IMR-90 (cell line): Measurements from ENCODE around the gene CYP11A1. TPM values are rescaled to one million over a fixed set of nuclear protein-coding genes. Genes with fewer than 3 reads are reported as not detected.
A peak's percentile ranks its signal among the peaks of the same experiment; 100 is the strongest.

ENCODE experiments used
- ATAC-seq: fragments of 200-7000 bp; cut with Tn5 transposase; 2 replicates; pipeline ENCODE4 v1.9.1; 2020; ENCODE audit warnings: low read depth, mild to moderate bottlenecking, moderate library complexity
- BruUV-seq: library from RNA; stranded (reverse); fragments of 400-500 nt; replicated peaks from 2 replicates; lab custom pipeline; 2021; lab: Mats Ljungman, UMichigan
- CTCF ChIA-PET: fragments of 300-600 bp; formaldehyde crosslinking; extraction: SDS; loops from one replicate; lab custom pipeline; 2021; ENCODE audit warnings: antibody characterized with exemption; lab: Yijun Ruan, JAX
- POLR2A ChIA-PET: fragments of 300-600 bp; sonication (Branson Sonifier 250); formaldehyde crosslinking; loops from one replicate; lab custom pipeline; 2022; ENCODE audit warnings: antibody characterized with exemption; ENCODE audit not compliant: unreplicated experiment; lab: Charles Lee
- DNase-seq: peaks from one replicate; pipeline ENCODE4 v3.0.0; 2013
- H2AFZ ChIP-seq: replicated peaks from 2 replicates; pipeline ENCODE3; 2013; ENCODE audit warnings: low read length, mild to moderate bottlenecking; ENCODE audit not compliant: poor library complexity
- H2AK5ac ChIP-seq: 2 replicates; pipeline ENCODE4 v1.6.1; 2013; ENCODE audit warnings: low read depth, low read length, inconsistent platforms
- H2AK9ac ChIP-seq: replicated peaks from 2 replicates; pipeline ENCODE3; 2013; ENCODE audit warnings: mild to moderate bottlenecking, low read depth, low read length, moderate library complexity; ENCODE audit not compliant: poor library complexity
- H2BK120ac ChIP-seq: 2 replicates; pipeline ENCODE4 v1.6.1; 2013; ENCODE audit warnings: low read depth, low read length, inconsistent platforms
- H2BK15ac ChIP-seq: 3 replicates; pipeline ENCODE4 v1.6.1; 2013; ENCODE audit warnings: low read depth, low read length, inconsistent platforms
- H2BK20ac ChIP-seq: 2 replicates; pipeline ENCODE4 v1.6.1; 2013; ENCODE audit warnings: low read depth, mild to moderate bottlenecking, inconsistent platforms, low read length, moderate library complexity
- H2BK5ac ChIP-seq: 2 replicates; pipeline ENCODE4 v1.6.1; 2013; ENCODE audit warnings: mild to moderate bottlenecking, low read depth, low read length, inconsistent platforms; ENCODE audit not compliant: poor library complexity, severe bottlenecking
- H3K14ac ChIP-seq: replicated peaks from 2 replicates; pipeline ENCODE4 v1.6.1; 2013; ENCODE audit warnings: low read depth, low read length, inconsistent platforms
- H3K18ac ChIP-seq: 2 replicates; pipeline ENCODE4 v1.6.1; 2013; ENCODE audit warnings: low read depth, low read length, control low read depth
- H3K23ac ChIP-seq: 2 replicates; pipeline ENCODE4 v1.6.1; 2013; ENCODE audit warnings: low read depth, low read length, inconsistent platforms
- H3K27ac ChIP-seq: 2 replicates; pipeline ENCODE4 v1.5.1; 2013; ENCODE audit warnings: mild to moderate bottlenecking, control low read depth, low read length; ENCODE audit not compliant: insufficient read depth
- H3K27me3 ChIP-seq: 2 replicates; pipeline ENCODE4 v1.6.1; 2013; ENCODE audit warnings: low read length; ENCODE audit not compliant: control insufficient read depth, insufficient read depth
- H3K36me3 ChIP-seq: 2 replicates; pipeline ENCODE4 v1.6.1; 2013; ENCODE audit warnings: low read length, mixed read lengths; ENCODE audit not compliant: control insufficient read depth, insufficient read depth
- H3K4ac ChIP-seq: 2 replicates; pipeline ENCODE4 v1.6.1; 2013; ENCODE audit warnings: low read depth, low read length, inconsistent platforms
- H3K4me1 ChIP-seq: 2 replicates; pipeline ENCODE4 v1.6.1; 2013; ENCODE audit warnings: low read length, mixed read lengths; ENCODE audit not compliant: control insufficient read depth, insufficient read depth
- H3K4me2 ChIP-seq: 2 replicates; pipeline ENCODE4 v1.6.1; 2013; ENCODE audit warnings: low read depth, mild to moderate bottlenecking, control low read depth, low read length, moderate library complexity
- H3K4me3 ChIP-seq: 2 replicates; pipeline ENCODE4 v1.5.1; 2013; ENCODE audit warnings: low read depth, mild to moderate bottlenecking, control low read depth, low read length, moderate library complexity; ENCODE audit not compliant: insufficient read depth
- H3K56ac ChIP-seq: 2 replicates; pipeline ENCODE4 v1.6.1; 2013; ENCODE audit warnings: low read length, inconsistent platforms; ENCODE audit not compliant: insufficient read depth; ENCODE audit errors: extremely low read depth
- H3K79me1 ChIP-seq, 2 experiments: 2 replicates each; pipeline ENCODE4 v1.6.1; 2013; ENCODE audit warnings: low read length in 2 of 2, inconsistent platforms in 1 of 2, low read depth in 1 of 2
- H3K9ac ChIP-seq: 2 replicates; pipeline ENCODE4 v1.6.1; 2013; ENCODE audit warnings: low read depth, low read length, control low read depth
- H3K9me1 ChIP-seq: 2 replicates; pipeline ENCODE4 v1.6.1; 2013; ENCODE audit warnings: low read length, inconsistent platforms; ENCODE audit not compliant: insufficient read depth
- H3K9me3 ChIP-seq: 2 replicates; pipeline ENCODE4 v1.6.1; 2013; ENCODE audit warnings: low read length; ENCODE audit not compliant: control insufficient read depth, insufficient read depth
- H4K20me1 ChIP-seq: 2 replicates; pipeline ENCODE4 v1.6.1; 2013; ENCODE audit warnings: low read length, inconsistent platforms; ENCODE audit not compliant: insufficient read depth
- H4K5ac ChIP-seq: 2 replicates; pipeline ENCODE4 v1.6.1; 2013; ENCODE audit warnings: mild to moderate bottlenecking, low read depth, low read length, control low read depth
- H4K8ac ChIP-seq, 2 experiments: 2 replicates each; pipeline ENCODE4 v1.6.1; 2013; ENCODE audit warnings: low read depth in 2 of 2, low read length in 2 of 2, control low read depth in 1 of 2, inconsistent platforms in 1 of 2
- H4K91ac ChIP-seq: 2 replicates; pipeline ENCODE4 v1.6.1; 2013; ENCODE audit warnings: low read depth, low read length, inconsistent platforms; ENCODE audit not compliant: insufficient read depth
- BHLHE40 ChIP-seq: fragments of 150-350 bp; IDR thresholded peaks from 2 replicates; pipeline ENCODE4 v1.6.1; 2016; ENCODE audit warnings: mild to moderate bottlenecking, low read depth, low read length
- CEBPB ChIP-seq: IDR thresholded peaks from 2 replicates; pipeline ENCODE4 v1.6.1; 2012; ENCODE audit warnings: low read depth, low read length, improper control_type of control experiment
- CHD1 ChIP-seq: IDR thresholded peaks from 2 replicates; pipeline ENCODE4 v1.6.1; 2012; ENCODE audit warnings: low read depth, low read length, improper control_type of control experiment
- MAFK ChIP-seq: IDR thresholded peaks from 2 replicates; pipeline ENCODE4 v1.6.1; 2012; ENCODE audit warnings: low read depth, low read length, improper control_type of control experiment
- MAZ ChIP-seq: IDR thresholded peaks from 2 replicates; pipeline ENCODE4 v1.6.1; 2012; ENCODE audit warnings: low read depth, mild to moderate bottlenecking, low read length, improper control_type of control experiment, moderate library complexity, borderline replicate concordance
- MXI1 ChIP-seq: IDR thresholded peaks from 2 replicates; pipeline ENCODE4 v1.6.1; 2012; ENCODE audit warnings: low read depth, mild to moderate bottlenecking, low read length, moderate library complexity, borderline replicate concordance
- NFE2L2 ChIP-seq: fragments of 150-350 bp; IDR thresholded peaks from 2 replicates; pipeline ENCODE4 v1.6.1; 2016; ENCODE audit warnings: low read depth, mild to moderate bottlenecking, low read length
- POLR2A ChIP-seq: IDR thresholded peaks from 2 replicates; pipeline ENCODE4 v1.6.1; 2012; ENCODE audit warnings: mild to moderate bottlenecking, low read depth, low read length
- RAD21 ChIP-seq: IDR thresholded peaks from 2 replicates; pipeline ENCODE4 v1.6.1; 2012; ENCODE audit warnings: low read length, improper control_type of control experiment
- RCOR1 ChIP-seq: IDR thresholded peaks from 2 replicates; pipeline ENCODE4 v1.6.1; 2012; ENCODE audit warnings: mild to moderate bottlenecking, low read length, improper control_type of control experiment; ENCODE audit not compliant: insufficient replicate concordance
- RFX5 ChIP-seq: IDR thresholded peaks from 2 replicates; pipeline ENCODE4 v1.8.0; 2012; ENCODE audit warnings: low read depth, mild to moderate bottlenecking, low read length, moderate library complexity
- SMC3 ChIP-seq: fragments of 150-350 bp; IDR thresholded peaks from 2 replicates; pipeline ENCODE4 v1.6.1; 2016; ENCODE audit warnings: low read depth, mild to moderate bottlenecking, antibody characterized with exemption, low read length, moderate library complexity
- WGBS, 2 experiments: methylation state at CpG; one replicate each; pipeline versions ENCODE4 v1.1.5 to v1.1.7; 2013; ENCODE audit warnings: missing lambda C conversion rate in 2 of 2; ENCODE audit not compliant: insufficient read length in 1 of 2; ENCODE audit errors: extremely low coverage in 2 of 2; 5-methylcytosine and 5-hydroxymethylcytosine counted together
- dilution Hi-C: fragments of 300-500 bp; cut with HindIII; formaldehyde crosslinking; loops from one replicate; pipeline ENCODE4 v1.14.3; 2018; ENCODE audit warnings: low sequenced_read_pairs; ENCODE audit not compliant: unreplicated experiment
- in situ Hi-C: fragments of 300-500 bp; cut with MboI; formaldehyde crosslinking; loops from 3 replicates; pipeline ENCODE4 v1.14.3; 2019; ENCODE audit warnings: low sequenced_read_pairs, inconsistent platforms, mixed read lengths
- intact Hi-C: fragments of 100-400 bp; cut with micrococcal nuclease; formaldehyde crosslinking; loops from 2 replicates; pipeline ENCODE4 v1.10.0; 2022
- polyA plus RNA-seq, 3 experiments: library from polyadenylated mRNA; depleted of rRNA; stranded (reverse); fragments of >200 nt; gene quantifications; 2 replicates each; pipeline ENCODE4 v1.2.3, GENCODE V29; 2012; ENCODE audit warnings: low replicate concordance in 1 of 3
- total RNA-seq: library from RNA; depleted of rRNA; stranded (reverse); fragments of >200 nt; gene quantifications from 2 replicates; pipeline ENCODE4 v1.2.3, GENCODE V29; 2012
- TF ChIP-seq, protein P1 (sequence below): fragments of 150-350 bp; IDR thresholded peaks from 2 replicates; pipeline ENCODE4 v1.6.1; 2016; ENCODE audit warnings: low read depth, mild to moderate bottlenecking, low read length, moderate library complexity, borderline replicate concordance
- TF ChIP-seq, protein P2 (sequence below): conservative IDR thresholded peaks from 2 replicates; pipeline ENCODE4 v1.5.1; 2012; ENCODE audit warnings: mild to moderate bottlenecking, low read depth, low read length, improper control_type of control experiment
- TF ChIP-seq, protein P3 (sequence below): fragments of 150-350 bp; IDR thresholded peaks from 2 replicates; pipeline ENCODE4 v1.6.1; 2017; ENCODE audit warnings: mild to moderate bottlenecking, antibody characterized with exemption, low read length, low read depth

Gene CYP11A1
- total and polyA plus RNA-seq, 2 of the 4 experiments (the other 2 are of a cell fraction) = 0.18 to 0.50 TPM

DNA sequence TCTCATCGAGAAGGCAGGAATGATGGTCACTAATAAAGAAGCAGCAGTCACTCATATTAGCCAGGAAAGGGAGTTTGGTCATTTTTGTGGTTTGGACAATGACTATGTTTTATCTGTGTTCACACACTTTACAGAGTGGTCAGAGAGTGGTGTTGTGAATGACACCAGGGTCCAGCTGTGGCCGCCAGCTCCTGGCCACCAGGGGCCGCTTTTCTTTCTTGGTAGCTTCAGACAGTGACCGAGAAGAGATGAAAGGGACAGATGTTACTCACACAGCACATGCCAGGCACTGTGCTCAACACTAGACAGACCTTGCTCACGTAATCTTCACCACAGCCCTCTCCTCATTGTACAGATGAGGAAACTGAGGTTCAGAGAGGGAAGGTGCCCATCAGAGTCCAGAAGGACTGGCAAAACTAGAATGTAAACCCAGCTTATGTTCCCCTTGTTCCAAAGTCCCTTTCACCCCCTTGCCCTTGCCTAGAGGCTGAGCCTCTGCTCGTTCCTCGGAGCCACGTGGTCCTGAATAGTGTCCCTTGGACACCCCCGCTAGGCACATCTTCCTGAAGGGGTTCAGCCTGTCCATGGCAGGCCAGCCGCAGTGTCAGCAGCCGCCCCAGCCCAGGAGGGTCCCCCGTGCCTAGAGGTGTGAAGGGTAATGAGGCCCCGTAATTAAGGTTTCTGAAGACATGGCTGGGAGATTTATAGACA, 55.6 kb downstream of the CYP11A1 start:
- in situ Hi-C loops = no loop called here
- Histone ChIP-seq H4K8ac (no peak overlapping the region), H3K9me3 (no peaks in the 10 kb centered on the region), H2BK5ac (no peak overlapping the region), H3K14ac (no peak overlapping the region), H3K23ac (no peak overlapping the region), H3K9me1 (no peaks in the 10 kb centered on the region), H3K4me1 (peaks cover 2% of the 10 kb centered on the region; the same call in 1 of the 2 replicates), H3K79me1 (no peaks in the 10 kb centered on the region), H3K56ac (no peak overlapping the region), H3K36me3 (no peaks in the 10 kb centered on the region), H2AFZ (no peak overlapping the region), H3K4ac (no peak overlapping the region), H3K4me2 (no peak overlapping the region), H2BK20ac (no peak overlapping the region), H2BK120ac (no peak overlapping the region), H3K4me3 (no peak overlapping the region), H4K91ac (no peak overlapping the region), H3K27ac (no peak overlapping the region), H3K9ac (no peak overlapping the region), H3K18ac (no peak overlapping the region), H2AK5ac (no peak overlapping the region), H4K5ac (no peak overlapping the region), H2BK15ac (no peak overlapping the region), H2AK9ac (no peak overlapping the region), H4K20me1 (no peaks in the 10 kb centered on the region), H3K27me3 (peaks cover 54% of the 10 kb centered on the region)
- 42% methylated on average over 3 of the region's 13 CpGs; no CpG with 5 or more reads in 1 of the 2 experiments for WGBS, 2 experiments
- POLR2A ChIA-PET = no interaction called here
- dilution Hi-C loops = no loop called here
- ATAC-seq (peak; percentile 46), DNase-seq (peak; percentile 8)
- CTCF ChIA-PET = interaction anchor here (0.7 to 1.7 kb wide), 4 partner anchors 10 to 339 kb away, joined by 3 to 7 read pairs (median 4); no protein-coding TSS in a partner anchor
- intact Hi-C loops = no loop called here
- no TSS peak for BruUV-seq
- TF ChIP-seq, protein P1, sequence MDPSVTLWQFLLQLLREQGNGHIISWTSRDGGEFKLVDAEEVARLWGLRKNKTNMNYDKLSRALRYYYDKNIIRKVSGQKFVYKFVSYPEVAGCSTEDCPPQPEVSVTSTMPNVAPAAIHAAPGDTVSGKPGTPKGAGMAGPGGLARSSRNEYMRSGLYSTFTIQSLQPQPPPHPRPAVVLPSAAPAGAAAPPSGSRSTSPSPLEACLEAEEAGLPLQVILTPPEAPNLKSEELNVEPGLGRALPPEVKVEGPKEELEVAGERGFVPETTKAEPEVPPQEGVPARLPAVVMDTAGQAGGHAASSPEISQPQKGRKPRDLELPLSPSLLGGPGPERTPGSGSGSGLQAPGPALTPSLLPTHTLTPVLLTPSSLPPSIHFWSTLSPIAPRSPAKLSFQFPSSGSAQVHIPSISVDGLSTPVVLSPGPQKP = no peak
- TF ChIP-seq BHLHE40 = 0 out of 2 replicates have a peak, but pooled peaks have one; percentile 29
- TF ChIP-seq MAZ = no peak
- no peak for TF ChIP-seq CEBPB
- TF ChIP-seq, protein P2, sequence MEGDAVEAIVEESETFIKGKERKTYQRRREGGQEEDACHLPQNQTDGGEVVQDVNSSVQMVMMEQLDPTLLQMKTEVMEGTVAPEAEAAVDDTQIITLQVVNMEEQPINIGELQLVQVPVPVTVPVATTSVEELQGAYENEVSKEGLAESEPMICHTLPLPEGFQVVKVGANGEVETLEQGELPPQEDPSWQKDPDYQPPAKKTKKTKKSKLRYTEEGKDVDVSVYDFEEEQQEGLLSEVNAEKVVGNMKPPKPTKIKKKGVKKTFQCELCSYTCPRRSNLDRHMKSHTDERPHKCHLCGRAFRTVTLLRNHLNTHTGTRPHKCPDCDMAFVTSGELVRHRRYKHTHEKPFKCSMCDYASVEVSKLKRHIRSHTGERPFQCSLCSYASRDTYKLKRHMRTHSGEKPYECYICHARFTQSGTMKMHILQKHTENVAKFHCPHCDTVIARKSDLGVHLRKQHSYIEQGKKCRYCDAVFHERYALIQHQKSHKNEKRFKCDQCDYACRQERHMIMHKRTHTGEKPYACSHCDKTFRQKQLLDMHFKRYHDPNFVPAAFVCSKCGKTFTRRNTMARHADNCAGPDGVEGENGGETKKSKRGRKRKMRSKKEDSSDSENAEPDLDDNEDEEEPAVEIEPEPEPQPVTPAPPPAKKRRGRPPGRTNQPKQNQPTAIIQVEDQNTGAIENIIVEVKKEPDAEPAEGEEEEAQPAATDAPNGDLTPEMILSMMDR = peak; percentile 50
- TF ChIP-seq SMC3 = peak; percentile 62
- TF ChIP-seq RFX5 = no peak
- TF ChIP-seq MXI1 = no peak
- no peak for TF ChIP-seq CHD1
- TF ChIP-seq RCOR1 = no peak
- peak; percentile 44 for TF ChIP-seq RAD21
- TF ChIP-seq, protein P3, sequence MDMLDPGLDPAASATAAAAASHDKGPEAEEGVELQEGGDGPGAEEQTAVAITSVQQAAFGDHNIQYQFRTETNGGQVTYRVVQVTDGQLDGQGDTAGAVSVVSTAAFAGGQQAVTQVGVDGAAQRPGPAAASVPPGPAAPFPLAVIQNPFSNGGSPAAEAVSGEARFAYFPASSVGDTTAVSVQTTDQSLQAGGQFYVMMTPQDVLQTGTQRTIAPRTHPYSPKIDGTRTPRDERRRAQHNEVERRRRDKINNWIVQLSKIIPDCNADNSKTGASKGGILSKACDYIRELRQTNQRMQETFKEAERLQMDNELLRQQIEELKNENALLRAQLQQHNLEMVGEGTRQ = no peak
- TF ChIP-seq POLR2A = no peak
- no peak for TF ChIP-seq MAFK
- no peak for TF ChIP-seq NFE2L2
